Subcutaneous abdominal adipose tissue (tissue), 5 donors: ENCODE results near the gene FKBP1A.
"Not testable (repeated sequence)": the region's sequence is repeated elsewhere in the genome, so short reads cannot be mapped to it uniquely, and the experiment has no call there.

ENCODE experiments used
- H3K27ac ChIP-seq: one replicate; pipeline ENCODE4 v1.7.0; 2013; ENCODE audit warnings: low read depth, mild to moderate bottlenecking, inconsistent platforms, low read length, moderate library complexity
- H3K27me3 ChIP-seq, 5 donors: one replicate each; pipeline ENCODE4 v1.7.0; 2013; ENCODE audit warnings: low read length in 5 of 5, inconsistent platforms in 1 of 5; ENCODE audit not compliant: control insufficient read depth in 5 of 5, insufficient read depth in 4 of 5
- H3K36me3 ChIP-seq, 5 donors: one replicate each; pipeline ENCODE4 v1.7.0; 2013; ENCODE audit warnings: low read length in 5 of 5; ENCODE audit not compliant: control insufficient read depth in 5 of 5, insufficient read depth in 5 of 5
- H3K4me1 ChIP-seq, 5 donors: one replicate each; pipeline ENCODE4 v1.7.0; 2013; ENCODE audit warnings: low read length in 5 of 5, mild to moderate bottlenecking in 3 of 5, moderate library complexity in 1 of 5; ENCODE audit not compliant: control insufficient read depth in 5 of 5, insufficient read depth in 5 of 5
- H3K4me3 ChIP-seq, 5 donors: one replicate each; pipeline ENCODE4 v1.7.0; 2013; ENCODE audit warnings: low read length in 5 of 5, low read depth in 1 of 5
- H3K9ac ChIP-seq, 5 donors: one replicate each; pipeline ENCODE4 v1.7.0; 2013; ENCODE audit warnings: low read length in 5 of 5, mild to moderate bottlenecking in 4 of 5, moderate library complexity in 3 of 5
- H3K9me3 ChIP-seq, 5 donors: one replicate each; pipeline ENCODE4 v1.7.0; 2013; ENCODE audit warnings: low read length in 5 of 5; ENCODE audit not compliant: control insufficient read depth in 5 of 5
- donor health status: healthy.
- donor health status: healthy.
- donor health status: healthy.
- donor health status: healthy.
- donor health status: healthy.

FKBP1A gene

GRCh38 chr20:1399678-1400366, 7.0 kb upstream of the FKBP1A start:
- not testable (repeated sequence) for H3K27ac ChIP-seq, H3K4me3 ChIP-seq, H3K9me3 ChIP-seq, H3K9ac ChIP-seq, H3K36me3 ChIP-seq
- H3K27me3 ChIP-seq: peaks cover 0 to 15% (median 8%) of the 10 kb centered on the region in 5 donors
- H3K4me1 ChIP-seq: peaks cover 0 to 19% (median 3%) of the 10 kb centered on the region in 5 donors

GRCh38 chr20:1398185-1398584, 5.3 kb upstream of the FKBP1A start:
- H3K27ac ChIP-seq, H3K36me3 ChIP-seq, H3K9ac ChIP-seq, H3K9me3 ChIP-seq, H3K4me3 ChIP-seq: not testable (repeated sequence)
- Histone ChIP-seq H3K4me1 (peaks cover 6 to 29% (median 15%) of the 10 kb centered on the region in 5 donors), H3K27me3 (peaks cover 0 to 15% (median 8%) of the 10 kb centered on the region in 5 donors)

GRCh38 chr20:1397710-1398109, 4.9 kb upstream of the FKBP1A start:
- H3K36me3 ChIP-seq: no peaks in the 10 kb centered on the region
- no peaks in the 10 kb centered on the region for H3K9me3 ChIP-seq
- no peak overlapping the region for H3K9ac ChIP-seq
- H3K4me1 ChIP-seq: peaks cover 7 to 30% (median 16%) of the 10 kb centered on the region in 5 donors
- peaks cover 0 to 15% (median 8%) of the 10 kb centered on the region in 5 donors for H3K27me3 ChIP-seq
- no peak overlapping the region for H3K4me3 ChIP-seq
- H3K27ac ChIP-seq: no peak overlapping the region

GRCh38 chr20:1396702-1397101, 3.8 kb upstream of the FKBP1A start:
- peaks cover 0 to 15% (median 8%) of the 10 kb centered on the region in 5 donors for H3K27me3 ChIP-seq
- no peaks in the 10 kb centered on the region for H3K36me3 ChIP-seq
- H3K4me1 ChIP-seq: peaks cover 7 to 38% (median 25%) of the 10 kb centered on the region in 5 donors
- no peak overlapping the region for H3K9ac ChIP-seq
- no peaks in the 10 kb centered on the region for H3K9me3 ChIP-seq
- H3K4me3 ChIP-seq: no peak overlapping the region
- peak overlapping the region; percentile 20 for H3K27ac ChIP-seq

- Histone ChIP-seq H3K9ac (no peak overlapping the region), H3K4me1 (peaks cover 7 to 42% (median 25%) of the 10 kb centered on the region in 5 donors), H3K27ac (peak overlapping the region; percentile 20), H3K36me3 (no peaks in the 10 kb centered on the region), H3K27me3 (peaks cover 0 to 15% (median 8%) of the 10 kb centered on the region in 5 donors), H3K4me3 (no peak overlapping the region), H3K9me3 (no peaks in the 10 kb centered on the region)
Observed at GRCh38 chr20:1396264-1396663, 3.4 kb upstream of the FKBP1A start.

GRCh38 chr20:1394686-1395085, 1.8 kb upstream of the FKBP1A start:
- no peaks in the 10 kb centered on the region for H3K9me3 ChIP-seq
- H3K27ac ChIP-seq: no peak overlapping the region
- no peak overlapping the region for H3K4me3 ChIP-seq
- peaks cover 13 to 52% (median 39%) of the 10 kb centered on the region in 5 donors for H3K4me1 ChIP-seq
- H3K36me3 ChIP-seq: peaks cover 0 to 8% (median 0%) of the 10 kb centered on the region in 5 donors
- peaks cover 0 to 12% (median 8%) of the 10 kb centered on the region in 5 donors for H3K27me3 ChIP-seq
- no peak overlapping the region for H3K9ac ChIP-seq

- no peaks in the 10 kb centered on the region for H3K9me3 ChIP-seq
- H3K4me1 ChIP-seq: peaks cover 20 to 59% (median 50%) of the 10 kb centered on the region in 5 donors
- peak overlapping the region in 4 of 5 donors; percentile 39 to 81 (median 74) for H3K9ac ChIP-seq
- H3K27me3 ChIP-seq: peaks cover 0 to 8% (median 7%) of the 10 kb centered on the region in 5 donors
- peak overlapping the region; percentile 84 to 97 (median 90) for H3K4me3 ChIP-seq
- H3K36me3 ChIP-seq: peaks cover 0 to 8% (median 0%) of the 10 kb centered on the region in 5 donors
- H3K27ac ChIP-seq: peak overlapping the region; percentile 86
Observed at GRCh38 chr20:1393507-1393882, 641 bp upstream of the FKBP1A start.

- peaks cover 20 to 70% (median 62%) of the 10 kb centered on the region in 5 donors for H3K4me1 ChIP-seq
- H3K9ac ChIP-seq: peak overlapping the region; percentile 81 to 96 (median 87)
- H3K9me3 ChIP-seq: no peaks in the 10 kb centered on the region
- peaks cover 0 to 8% (median 0%) of the 10 kb centered on the region in 5 donors for H3K36me3 ChIP-seq
- H3K27me3 ChIP-seq: peaks cover 0 to 5% (median 0%) of the 10 kb centered on the region in 5 donors
- peak overlapping the region; percentile 86 for H3K27ac ChIP-seq
- peak overlapping the region; percentile 84 to 98 (median 93) for H3K4me3 ChIP-seq
Observed at GRCh38 chr20:1392443-1392692, 486 bp downstream of the FKBP1A start.

- peak overlapping the region; percentile 81 to 96 (median 87) for H3K9ac ChIP-seq
- peaks cover 0 to 8% (median 0%) of the 10 kb centered on the region in 5 donors for H3K36me3 ChIP-seq
- H3K27ac ChIP-seq: peak overlapping the region; percentile 86
- peaks cover 0 to 5% (median 0%) of the 10 kb centered on the region in 5 donors for H3K27me3 ChIP-seq
- peak overlapping the region; percentile 84 to 98 (median 93) for H3K4me3 ChIP-seq
- H3K4me1 ChIP-seq: peaks cover 20 to 71% (median 64%) of the 10 kb centered on the region in 5 donors
- no peaks in the 10 kb centered on the region for H3K9me3 ChIP-seq
Observed at GRCh38 chr20:1391640-1392442, 1.0 kb downstream of the FKBP1A start.
